Renal cortical epithelial cell (primary cell): ENCODE data around the gene SPECC1. TPM values are rescaled to one million over a fixed set of nuclear protein-coding genes. Genes with fewer than 3 reads are reported as not detected.
"Not testable (repeated sequence)": the region's sequence is repeated elsewhere in the genome, so short reads cannot be mapped to it uniquely, and the experiment has no call there.

Source experiments
- DNase-seq: peaks from one replicate; pipeline ENCODE4 v3.0.0-alpha.2; 2011; ENCODE audit warnings: low read depth
- total RNA-seq: library from RNA; depleted of rRNA; stranded (reverse); fragments of >200 nt; gene quantifications from 2 replicates; pipeline ENCODE4 v1.2.3, GENCODE V29; 2014

The SPECC1 gene
- total RNA-seq, 1 donor from 2014 or later, result 144 TPM

DNA sequence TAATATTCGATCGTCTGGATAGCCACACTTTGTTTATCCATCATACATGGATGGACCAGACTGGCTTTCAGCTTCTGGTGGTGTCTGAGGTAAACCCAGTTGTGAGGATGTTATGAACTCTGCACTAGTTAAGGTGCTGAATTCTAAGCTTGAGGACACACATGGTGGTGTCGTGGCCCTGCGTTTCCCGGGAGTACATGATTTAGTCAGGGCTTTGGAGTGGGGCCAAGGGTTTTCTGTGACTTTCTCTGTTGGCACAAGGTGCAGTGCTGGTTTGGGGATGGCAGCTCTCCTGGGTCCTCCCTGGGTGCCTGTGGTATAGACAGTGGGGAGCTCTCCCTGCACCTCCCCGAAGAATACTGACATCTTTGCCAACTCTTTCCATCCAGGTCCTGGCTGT, 116.6 kb downstream of the SPECC1 start:
- no peak for DNase-seq

DNA sequence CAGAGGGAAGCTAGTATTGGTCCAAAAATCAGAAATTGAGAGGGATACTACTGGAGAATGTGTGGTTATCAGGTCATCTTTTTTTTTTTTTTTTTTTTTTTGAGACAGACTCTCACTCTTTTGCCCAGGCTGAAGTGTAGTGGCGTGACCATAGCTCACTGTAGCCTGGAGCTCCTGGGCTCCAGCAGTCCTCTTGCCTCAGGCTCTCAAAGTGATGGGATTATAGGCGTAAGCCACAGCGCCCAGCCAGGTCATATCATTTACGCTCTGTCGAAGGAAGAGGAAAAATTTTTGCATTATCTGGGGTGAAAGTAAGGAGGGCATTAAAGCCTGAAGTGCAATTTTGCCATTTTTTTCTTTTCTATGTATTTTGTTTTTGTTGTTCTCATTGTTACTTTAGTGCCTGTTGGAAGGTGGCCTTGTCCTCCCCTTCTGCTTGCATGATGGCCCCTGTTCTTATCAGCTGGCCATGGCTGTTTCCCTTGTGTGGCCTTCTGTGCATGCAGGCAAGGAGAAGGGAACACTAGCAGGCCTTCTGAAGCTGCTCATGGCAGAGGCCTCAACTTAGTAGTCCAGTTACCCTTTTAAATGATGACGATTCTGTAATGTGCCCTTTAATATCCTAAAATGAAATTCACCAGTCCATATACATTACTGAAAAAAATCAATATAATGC, 118.3 kb downstream of the SPECC1 start:
- no peak for DNase-seq

GRCh38 chr17:20128036-20128667, 119.0 kb downstream of the SPECC1 start:
- DNase-seq, result peak; percentile 30

GRCh38 chr17:20133517-20133916, 124.4 kb downstream of the SPECC1 start:
- DNase-seq, result no peak

DNA sequence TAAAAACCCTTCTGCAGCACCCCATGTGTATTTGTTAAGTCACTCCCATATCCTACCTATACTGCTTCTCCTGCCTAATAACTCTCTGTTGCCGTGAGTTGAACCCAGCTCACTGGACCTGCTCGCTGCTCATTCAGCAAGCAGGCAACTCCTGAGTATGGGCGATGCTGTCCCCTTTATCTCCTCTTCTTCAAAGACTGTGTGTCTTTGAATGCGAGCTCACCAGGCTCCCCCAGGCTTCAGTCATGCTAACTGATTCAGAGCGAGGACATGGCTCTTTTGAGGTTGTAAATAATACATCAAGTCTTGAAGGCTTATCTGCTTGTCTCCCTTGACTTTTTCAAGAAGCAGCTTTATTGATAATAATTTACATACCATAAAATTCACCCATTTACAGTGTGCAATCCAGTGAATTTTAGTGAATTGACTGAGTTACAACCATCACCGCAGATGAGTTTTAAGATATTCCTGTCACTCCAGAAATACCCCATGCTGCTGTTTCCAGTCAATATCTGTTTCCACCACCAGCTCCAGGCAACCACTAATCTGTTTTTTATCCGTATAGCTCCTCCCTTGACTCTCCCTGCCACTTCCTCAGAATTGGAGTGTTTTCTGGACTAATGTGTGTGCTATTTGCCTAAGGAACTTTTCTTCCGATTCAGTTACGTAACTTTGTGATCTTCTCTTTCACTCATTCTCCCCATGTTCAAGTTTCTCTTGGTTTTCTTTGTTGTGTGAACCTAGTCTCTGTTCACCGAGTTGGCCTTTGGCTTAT, 132.2 kb downstream of the SPECC1 start:
- DNase-seq, result no peak

DNA sequence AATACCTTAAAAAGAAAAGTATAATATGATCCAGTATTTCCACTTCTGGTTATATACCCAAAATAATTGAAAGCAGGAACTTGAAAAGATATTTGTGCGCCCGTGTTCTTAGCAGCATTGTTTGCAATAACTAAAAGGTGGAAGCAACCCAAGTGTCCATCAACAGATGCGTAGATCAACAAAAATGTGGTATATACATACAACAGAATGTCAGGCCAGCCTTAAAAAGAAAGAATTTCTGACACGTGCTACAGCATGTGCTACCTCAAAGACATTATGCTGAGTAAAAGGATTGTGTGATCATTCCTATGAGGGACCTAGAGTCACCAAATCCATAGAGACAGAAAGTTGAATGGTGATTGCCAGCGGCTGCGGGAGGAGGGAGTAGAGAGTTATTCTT, 133.1 kb downstream of the SPECC1 start:
- DNase-seq, result no peak

DNA sequence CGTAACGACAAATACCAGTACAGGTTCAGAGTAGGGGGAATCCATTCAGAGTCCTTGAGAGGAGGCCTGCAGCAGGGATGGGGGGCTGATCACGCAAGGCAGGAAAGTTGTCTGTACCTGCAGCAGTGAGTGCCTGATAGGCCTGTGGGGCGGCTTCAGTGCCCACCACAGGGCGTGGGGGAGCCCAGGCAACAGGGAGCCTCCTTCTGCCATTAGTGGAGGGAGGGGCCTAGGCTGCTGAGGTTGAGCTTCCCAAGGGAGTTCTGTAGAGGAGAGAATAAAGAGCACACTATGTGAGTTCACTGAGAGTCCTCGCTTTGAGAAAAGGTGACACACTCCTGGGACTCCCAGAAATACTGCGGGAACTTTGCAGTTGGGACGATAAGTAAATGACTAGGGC, 134.6 kb downstream of the SPECC1 start:
- no peak for DNase-seq

- DNase-seq, result no peak
These were observed 136.4 kb downstream of the SPECC1 start for GRCh38 chr17:20145567-20145966.

DNA sequence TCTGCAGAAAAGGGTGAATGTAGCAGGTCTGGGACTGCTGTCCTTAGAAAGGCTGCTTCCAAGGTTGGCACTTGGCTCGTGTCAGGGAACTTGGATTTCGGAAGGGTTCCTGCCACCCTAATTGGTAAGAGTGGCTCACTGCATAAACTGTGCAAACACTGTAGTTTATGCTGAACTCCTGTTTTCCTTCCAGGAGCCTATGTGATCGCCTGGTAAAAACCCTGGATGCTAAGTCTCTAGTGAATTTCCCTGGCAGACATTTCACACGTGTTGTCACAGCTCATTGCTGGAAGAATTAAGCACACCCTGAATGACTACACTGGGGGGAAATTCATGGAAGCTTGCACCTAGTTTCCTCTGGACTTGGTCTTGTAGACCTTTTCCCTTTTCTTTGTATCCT, 140.1 kb downstream of the SPECC1 start:
- no peak for DNase-seq

- no peak for DNase-seq
These were observed 142.0 kb downstream of the SPECC1 start for GRCh38 chr17:20151174-20151573.

DNA sequence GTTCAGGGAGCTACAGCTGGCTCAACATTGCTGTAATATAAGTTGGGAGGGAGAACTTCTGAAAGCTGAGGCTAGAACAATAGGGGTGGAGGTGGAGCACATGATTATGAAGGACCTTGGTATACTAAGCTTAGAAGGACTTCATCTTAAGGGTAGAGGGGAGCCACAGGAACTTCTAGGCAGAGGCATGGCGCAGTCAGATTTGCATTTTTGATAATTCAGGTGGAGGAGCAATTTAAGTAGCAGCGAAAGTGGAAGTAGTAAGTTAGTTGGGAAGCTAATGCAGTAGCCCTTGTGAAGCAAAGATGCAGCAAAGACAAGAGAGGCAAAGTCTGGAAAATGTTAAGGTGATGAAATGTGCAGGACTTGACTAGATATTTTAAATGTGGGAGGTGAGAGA, 144.1 kb downstream of the SPECC1 start:
- DNase-seq, result no peak

DNA sequence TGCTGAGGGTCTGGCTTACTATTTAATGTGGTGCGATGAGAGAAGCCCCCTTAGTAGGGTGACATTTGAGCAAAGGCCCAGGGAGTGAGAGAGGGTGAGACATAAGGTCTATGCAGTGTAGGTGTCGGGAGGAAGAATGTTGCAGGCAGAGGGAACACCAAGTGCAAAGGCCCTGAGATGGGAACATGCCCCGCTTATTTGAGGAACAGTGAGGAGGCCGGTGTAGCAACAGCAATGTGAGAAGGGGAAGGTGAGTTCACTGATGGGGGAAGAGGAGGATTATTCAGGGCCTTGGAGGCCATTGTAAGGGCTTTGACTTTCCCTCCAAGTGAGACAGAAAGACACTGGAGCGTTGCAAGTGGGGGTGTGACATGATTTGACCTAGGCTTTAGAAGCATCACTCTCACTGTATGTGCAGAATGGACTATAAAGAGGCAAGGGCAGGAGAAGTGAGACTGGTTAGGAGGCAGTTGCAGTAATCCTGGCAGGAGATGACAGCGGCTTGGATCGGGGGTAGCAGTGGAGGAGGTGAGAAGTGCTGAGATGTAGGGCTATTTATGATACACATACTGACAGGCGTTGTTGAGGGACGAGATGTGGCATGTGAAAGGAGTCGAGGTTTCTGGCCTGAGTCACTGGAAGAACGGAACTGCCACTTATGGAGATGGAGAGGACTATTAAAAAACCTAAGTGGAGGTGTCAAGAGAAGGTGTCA, 145.3 kb downstream of the SPECC1 start:
- DNase-seq, result no peak

GRCh38 chr17:20155258-20156195, 146.4 kb downstream of the SPECC1 start:
- DNase-seq, result peak; percentile 94

DNA sequence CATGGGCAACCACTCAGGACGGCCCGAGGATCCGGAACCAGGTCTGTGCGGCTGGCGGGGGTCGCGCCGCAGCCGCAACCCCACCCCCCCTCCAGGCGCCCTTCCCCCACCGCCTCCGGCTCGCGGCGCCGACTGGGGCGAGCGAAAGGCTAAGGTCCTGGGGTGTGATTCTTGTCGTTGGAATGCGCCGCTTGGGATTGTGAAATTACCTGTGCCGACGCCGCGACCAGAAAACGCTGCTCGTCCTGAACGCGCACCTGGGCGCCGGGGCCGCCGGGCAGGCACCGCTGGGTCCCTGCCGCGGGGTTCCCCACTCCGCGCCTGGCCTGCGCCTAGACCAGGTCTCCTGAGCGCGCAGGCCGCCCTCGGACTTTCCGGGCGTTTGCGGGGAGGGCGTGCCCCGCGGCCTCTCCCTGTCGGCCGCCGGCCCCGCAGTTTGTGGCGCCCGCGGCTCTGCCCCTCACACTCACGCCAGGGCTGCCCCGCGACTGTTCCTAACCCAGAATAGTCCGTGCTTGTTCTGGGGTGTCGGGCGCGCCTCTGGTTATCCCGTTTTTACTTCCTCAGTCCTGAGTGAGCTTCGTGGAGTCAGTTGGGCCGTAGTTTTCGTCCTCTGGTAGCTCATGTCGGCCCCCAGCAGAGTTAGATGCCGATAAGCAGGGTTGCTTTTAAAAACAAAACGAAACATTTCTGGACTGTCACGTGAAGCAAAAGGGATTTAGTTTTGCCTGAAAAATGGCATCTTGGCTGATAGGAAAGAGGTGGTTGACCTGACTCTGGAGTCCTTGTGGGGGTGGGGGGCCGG, 147.2 kb downstream of the SPECC1 start:
- peak; percentile 53 for DNase-seq

GRCh38 chr17:20157001-20157310, 147.8 kb downstream of the SPECC1 start:
- DNase-seq, result no peak

GRCh38 chr17:20158580-20158979, 149.4 kb downstream of the SPECC1 start:
- DNase-seq, result no peak

- DNase-seq, result peak; percentile 15
These were observed 150.4 kb downstream of the SPECC1 start for GRCh38 chr17:20159406-20160069.

DNA sequence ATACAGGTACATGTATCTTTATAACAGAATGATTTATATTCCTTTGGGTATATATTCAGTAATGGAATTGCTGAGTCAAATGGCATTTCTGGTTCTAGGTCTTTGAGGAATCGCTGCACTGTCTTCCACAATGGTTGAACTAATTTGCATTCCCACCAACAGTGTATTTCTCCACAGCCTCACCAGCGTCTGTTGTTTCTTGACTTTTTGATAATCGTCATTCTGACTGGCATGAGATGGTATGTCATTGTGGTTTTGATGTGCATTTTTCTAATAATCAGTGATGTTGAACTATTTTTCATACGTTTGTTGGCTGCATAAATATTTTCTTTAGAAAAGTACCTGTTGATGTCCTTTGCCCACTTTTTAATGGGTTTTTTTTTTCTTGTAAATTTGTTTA, 156.4 kb downstream of the SPECC1 start:
- DNase-seq, result not testable (repeated sequence)

GRCh38 chr17:20170085-20170484, 160.9 kb downstream of the SPECC1 start:
- DNase-seq, result no peak
